ENCODE data around the gene KCNQ1OT1. TPM values are rescaled to one million over a fixed set of nuclear protein-coding genes. Genes with fewer than 3 reads are reported as not detected.

Gene KCNQ1OT1
- total RNA-seq, 1 experiment from 2014 or later = 1.2 TPM

GRCh38 chr11:2582351-2582945, 117.3 kb downstream of the KCNQ1OT1 start:
- Mint-ChIP-seq H3K27ac (no peak overlapping the region), H3K4me3 (no peak overlapping the region), H3K4me1 (peaks cover 2 to 5% of the 10 kb centered on the region in 2 experiments; a peak in 2 of 4 replicates), H3K27me3 (ENCODE audit: low read depth) (peaks cover 59% of the 10 kb centered on the region), H3K36me3 (ENCODE audit: insufficient read depth in 1 of 3, low read depth in 3 of 3) (no peaks in the 10 kb centered on the region), H3K9me3 (no peaks in the 10 kb centered on the region)
- Histone ChIP-seq H3K79me1 (ENCODE audit: insufficient read depth, low read depth, low read length, poor library complexity, severe bottlenecking) (no peaks in the 10 kb centered on the region), H3K27me3 (ENCODE audit: insufficient read depth, low read length) (peaks cover 10% of the 10 kb centered on the region; the same call in 1 of the 2 replicates), H3K56ac (ENCODE audit: insufficient read length, low read depth, low read length) (no peak overlapping the region), H3K23me2 (ENCODE audit: insufficient read length, low read depth, low read length, poor library complexity, severe bottlenecking) (no peaks in the 10 kb centered on the region), H4K8ac (replicated peaks; ENCODE audit: insufficient read length, low read depth, low read length) (no peak overlapping the region), H2BK20ac (ENCODE audit: low read depth, low read length, poor library complexity, severe bottlenecking) (no peak overlapping the region), H2BK5ac (ENCODE audit: insufficient read length, low read length) (no peak overlapping the region), H2BK15ac (ENCODE audit: low read depth, low read length) (no peak overlapping the region), H3K23ac (ENCODE audit: insufficient read length, low read depth, low read length) (no peak overlapping the region), H3T11ph (ENCODE audit: low read length) (no peak overlapping the region), H3K4ac (ENCODE audit: low read depth, low read length) (no peak overlapping the region), H3K9me3 (ENCODE audit: control insufficient read depth, low read depth, low read length) (no peaks in the 10 kb centered on the region), H4K91ac (ENCODE audit: insufficient read length, low read depth, low read length) (no peak overlapping the region), H3K18ac (ENCODE audit: insufficient read length, low read depth, low read length) (no peak overlapping the region), H3K27ac (ENCODE audit: insufficient read length, low read depth, low read length) (no peak overlapping the region), H3K9ac (ENCODE audit: extremely low read depth, insufficient read length, low read length) (no peak overlapping the region), H3K14ac (ENCODE audit: insufficient read depth, low read length) (no peak overlapping the region), H4K5ac (ENCODE audit: insufficient read length, low read depth, low read length) (no peak overlapping the region), H3K79me2 (ENCODE audit: insufficient read depth, low read length) (no peaks in the 10 kb centered on the region), H3K4me1 (ENCODE audit: insufficient read depth, low read length) (no peaks in the 10 kb centered on the region), H2BK120ac (ENCODE audit: low read depth, low read length, poor library complexity, severe bottlenecking) (no peak overlapping the region), H4K20me1 (ENCODE audit: control insufficient read depth, insufficient read depth, insufficient read length) (no peaks in the 10 kb centered on the region), H2AFZ (ENCODE audit: low read length) (no peak overlapping the region), H2BK12ac (ENCODE audit: insufficient read length, low read depth, low read length) (no peak overlapping the region), H2AK5ac (ENCODE audit: insufficient read length, low read length) (no peak overlapping the region), H3K4me2 (ENCODE audit: insufficient read depth, insufficient read length, low read length) (no peak overlapping the region)
- TF ChIP-seq CTCF (conservative IDR thresholded peaks at IDR 0.05) = no peak
- peak; percentile 22 for DNase-seq
- WGBS (ENCODE audit: extremely low coverage, insufficient read length, low lambda C conversion rate) = no CpG with 5 or more reads among the region's 12 CpGs
